Measurements from ENCODE around the gene ESD. TPM values are rescaled to one million over a fixed set of nuclear protein-coding genes. Genes with fewer than 3 reads are reported as not detected.

ESD gene
- total and polyA plus RNA-seq, 2 experiments from 2014 or later = 61.0 to 123 TPM

DNA sequence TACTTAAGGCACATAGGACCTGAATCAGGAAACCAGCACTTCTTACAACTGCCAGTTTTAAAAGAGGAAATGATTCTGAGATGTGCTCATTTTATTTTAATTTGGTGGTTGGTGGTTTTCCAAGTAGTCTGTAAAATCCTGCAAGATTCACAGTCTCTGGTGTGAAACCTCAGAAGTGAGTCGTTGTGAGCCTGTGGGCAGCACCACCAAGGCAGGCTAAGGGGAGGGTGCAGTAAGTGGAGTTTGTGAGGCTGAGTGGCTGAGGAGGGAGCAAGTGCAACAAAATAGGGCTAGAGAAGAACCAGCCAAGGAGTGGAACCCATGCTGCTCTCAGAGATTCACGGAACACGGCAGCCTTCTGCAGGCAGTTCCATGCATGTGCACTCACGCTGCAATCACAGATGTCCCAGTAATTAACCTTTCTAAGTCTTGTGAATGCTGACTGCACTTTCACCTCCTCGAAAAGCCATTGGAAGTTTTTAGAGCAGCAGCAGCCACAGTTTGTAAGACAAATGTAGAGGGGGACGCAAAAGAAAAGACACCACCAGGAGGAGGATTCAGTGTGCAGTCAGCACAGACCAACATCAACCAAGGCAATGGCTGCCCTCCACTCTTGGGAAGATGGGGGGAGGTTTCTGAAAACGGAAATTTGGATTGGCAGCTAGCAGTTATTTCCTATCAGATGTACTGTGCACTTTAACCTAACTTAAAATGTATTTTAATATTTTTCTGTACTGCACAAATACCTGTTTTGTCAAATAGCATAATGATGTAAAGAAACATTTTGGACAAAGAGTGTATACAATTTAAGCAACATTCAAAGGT lies 44.9 kb downstream of the ESD start:
- no peak overlapping the region for H3K4me2 ChIP-seq
- no peaks in the 10 kb centered on the region for H3F3A ChIP-seq (replicated peaks; ENCODE audit: low read depth)
- ATAC-seq (peak; percentile 46; the same call in 2 of the 3 replicates), DNase-seq (ENCODE audit: low spot score) (peak; percentile 13)
- H3K4me1 ChIP-seq (ENCODE audit: insufficient read depth) = no peaks in the 10 kb centered on the region
- H3K4me3 ChIP-seq = no peak overlapping the region
- peaks cover 9% of the 10 kb centered on the region for H3K4me1 Mint-ChIP-seq
- no peaks in the 10 kb centered on the region for H3K27me3 ChIP-seq (ENCODE audit: insufficient read depth)
- H3K4me3 Mint-ChIP-seq = no peak overlapping the region
- H3K36me3 ChIP-seq (ENCODE audit: insufficient read depth) = no peaks in the 10 kb centered on the region; the same call in 1 of the 2 replicates
- no peak overlapping the region for H2AFZ ChIP-seq
- H3K9me2 ChIP-seq (ENCODE audit: insufficient read depth) = no peaks in the 10 kb centered on the region
- H3K27ac ChIP-seq (ENCODE audit: low read depth) = no peak overlapping the region
- TF ChIP-seq, protein P1, sequence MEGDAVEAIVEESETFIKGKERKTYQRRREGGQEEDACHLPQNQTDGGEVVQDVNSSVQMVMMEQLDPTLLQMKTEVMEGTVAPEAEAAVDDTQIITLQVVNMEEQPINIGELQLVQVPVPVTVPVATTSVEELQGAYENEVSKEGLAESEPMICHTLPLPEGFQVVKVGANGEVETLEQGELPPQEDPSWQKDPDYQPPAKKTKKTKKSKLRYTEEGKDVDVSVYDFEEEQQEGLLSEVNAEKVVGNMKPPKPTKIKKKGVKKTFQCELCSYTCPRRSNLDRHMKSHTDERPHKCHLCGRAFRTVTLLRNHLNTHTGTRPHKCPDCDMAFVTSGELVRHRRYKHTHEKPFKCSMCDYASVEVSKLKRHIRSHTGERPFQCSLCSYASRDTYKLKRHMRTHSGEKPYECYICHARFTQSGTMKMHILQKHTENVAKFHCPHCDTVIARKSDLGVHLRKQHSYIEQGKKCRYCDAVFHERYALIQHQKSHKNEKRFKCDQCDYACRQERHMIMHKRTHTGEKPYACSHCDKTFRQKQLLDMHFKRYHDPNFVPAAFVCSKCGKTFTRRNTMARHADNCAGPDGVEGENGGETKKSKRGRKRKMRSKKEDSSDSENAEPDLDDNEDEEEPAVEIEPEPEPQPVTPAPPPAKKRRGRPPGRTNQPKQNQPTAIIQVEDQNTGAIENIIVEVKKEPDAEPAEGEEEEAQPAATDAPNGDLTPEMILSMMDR (conservative IDR thresholded peaks at IDR 0.05; ENCODE audit: low read depth in 2 of 2) = 0 out of 4 replicates have a peak, but pooled peaks of 1 of the 2 experiments have one; percentile 16
- TF ChIP-seq JUNB (IDR thresholded peaks at IDR 0.05; ENCODE audit: unreplicated experiment) = no peak
- H3K27me3 Mint-ChIP-seq (ENCODE audit: insufficient read depth, low read depth, poor library complexity) = no peaks in the 10 kb centered on the region
- H3K36me3 Mint-ChIP-seq (ENCODE audit: low read depth) = peaks cover 4% of the 10 kb centered on the region; the same call in 2 of the 3 replicates
- no peaks in the 10 kb centered on the region for H4K20me1 ChIP-seq (replicated peaks; ENCODE audit: insufficient read depth)
- H3K27ac Mint-ChIP-seq = no peak overlapping the region
- no peaks in the 10 kb centered on the region for H3K9me3 Mint-ChIP-seq
- no peaks in the 10 kb centered on the region for H3K79me2 ChIP-seq (replicated peaks; ENCODE audit: insufficient read depth)

- Histone ChIP-seq H3K4me2 (no peak overlapping the region), H4K20me1 (replicated peaks; ENCODE audit: insufficient read depth) (no peaks in the 10 kb centered on the region), H2AFZ (no peak overlapping the region), H3K27me3 (ENCODE audit: insufficient read depth) (no peaks in the 10 kb centered on the region), H3K4me1 (ENCODE audit: insufficient read depth) (no peaks in the 10 kb centered on the region), H3F3A (replicated peaks; ENCODE audit: low read depth) (no peaks in the 10 kb centered on the region), H3K79me2 (replicated peaks; ENCODE audit: insufficient read depth) (no peaks in the 10 kb centered on the region), H3K4me3 (no peak overlapping the region), H3K36me3 (ENCODE audit: insufficient read depth) (peaks cover 3% of the 10 kb centered on the region; the same call in 1 of the 2 replicates), H3K9me2 (ENCODE audit: insufficient read depth) (peaks cover 5% of the 10 kb centered on the region; the same call in 1 of the 2 replicates), H3K27ac (ENCODE audit: low read depth) (no peak overlapping the region)
- peaks cover 20% of the 10 kb centered on the region for H3K36me3 Mint-ChIP-seq (ENCODE audit: low read depth)
- DNase-seq (ENCODE audit: low spot score) (no peak), ATAC-seq (no peak)
- H3K4me1 Mint-ChIP-seq = peaks cover 5% of the 10 kb centered on the region
- no peaks in the 10 kb centered on the region for H3K27me3 Mint-ChIP-seq (ENCODE audit: insufficient read depth, low read depth, poor library complexity)
- H3K4me3 Mint-ChIP-seq = no peak overlapping the region
- no peaks in the 10 kb centered on the region for H3K9me3 Mint-ChIP-seq
- H3K27ac Mint-ChIP-seq = no peak overlapping the region
- TF ChIP-seq NANOG (IDR thresholded peaks at IDR 0.05; ENCODE audit: borderline replicate concordance) (no peak), CREB1 (CRISPR knock-in tag; IDR thresholded peaks at IDR 0.05; ENCODE audit: low read depth) (no peak)
Observed at GRCh38 chr13:46749951-46750350, 47.0 kb downstream of the ESD start.

GRCh38 chr13:46748300-46748699 lies 48.7 kb downstream of the ESD start:
- H3K4me2 ChIP-seq = no peak overlapping the region
- Mint-ChIP-seq H3K27ac (no peak overlapping the region), H3K4me1 (peaks cover 5% of the 10 kb centered on the region), H3K4me3 (no peak overlapping the region), H3K36me3 (ENCODE audit: low read depth) (peaks cover 29% of the 10 kb centered on the region), H3K9me3 (no peaks in the 10 kb centered on the region), H3K27me3 (ENCODE audit: insufficient read depth, low read depth, poor library complexity) (no peaks in the 10 kb centered on the region)
- ATAC-seq (no peak), DNase-seq (ENCODE audit: low spot score) (no peak)
- H3K79me2 ChIP-seq (replicated peaks; ENCODE audit: insufficient read depth) = no peaks in the 10 kb centered on the region
- peaks cover 7% of the 10 kb centered on the region; the same call in 1 of the 2 replicates for H3K9me2 ChIP-seq (ENCODE audit: insufficient read depth)
- H3F3A ChIP-seq (replicated peaks; ENCODE audit: low read depth) = no peaks in the 10 kb centered on the region
- H3K27me3 ChIP-seq (ENCODE audit: insufficient read depth) = no peaks in the 10 kb centered on the region
- no peak overlapping the region for H3K4me3 ChIP-seq
- H3K27ac ChIP-seq (ENCODE audit: low read depth) = no peak overlapping the region
- H2AFZ ChIP-seq = no peak overlapping the region
- H4K20me1 ChIP-seq (replicated peaks; ENCODE audit: insufficient read depth) = no peaks in the 10 kb centered on the region
- H3K4me1 ChIP-seq (ENCODE audit: insufficient read depth) = no peaks in the 10 kb centered on the region
- peaks cover 9% of the 10 kb centered on the region; the same call in 1 of the 2 replicates for H3K36me3 ChIP-seq (ENCODE audit: insufficient read depth)
- TF ChIP-seq ZNF114 (CRISPR knock-in tag; IDR thresholded peaks at IDR 0.05) (no peak), EZH2phosphoT487 (IDR thresholded peaks at IDR 0.05; ENCODE audit: unreplicated experiment) (no peak), EZH2 (IDR thresholded peaks at IDR 0.05; ENCODE audit: low read depth, unreplicated experiment) (no peak), REST (IDR thresholded peaks at IDR 0.05; ENCODE audit: unreplicated experiment) (no peak), ZNF331 (CRISPR knock-in tag; IDR thresholded peaks at IDR 0.05; ENCODE audit: low read depth) (no peak)
- TF ChIP-seq, protein P2, sequence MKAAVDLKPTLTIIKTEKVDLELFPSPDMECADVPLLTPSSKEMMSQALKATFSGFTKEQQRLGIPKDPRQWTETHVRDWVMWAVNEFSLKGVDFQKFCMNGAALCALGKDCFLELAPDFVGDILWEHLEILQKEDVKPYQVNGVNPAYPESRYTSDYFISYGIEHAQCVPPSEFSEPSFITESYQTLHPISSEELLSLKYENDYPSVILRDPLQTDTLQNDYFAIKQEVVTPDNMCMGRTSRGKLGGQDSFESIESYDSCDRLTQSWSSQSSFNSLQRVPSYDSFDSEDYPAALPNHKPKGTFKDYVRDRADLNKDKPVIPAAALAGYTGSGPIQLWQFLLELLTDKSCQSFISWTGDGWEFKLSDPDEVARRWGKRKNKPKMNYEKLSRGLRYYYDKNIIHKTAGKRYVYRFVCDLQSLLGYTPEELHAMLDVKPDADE (IDR thresholded peaks at IDR 0.05) = no peak
